Activated CD8-positive, alpha-beta memory T cell treated with anti-CD3 and anti-CD28 coated beads for 24 hours (primary cell): ENCODE data around the gene PEPD.
"Not testable (repeated sequence)": the region's sequence is repeated elsewhere in the genome, so short reads cannot be mapped to it uniquely, and the experiment has no call there.

ENCODE experiments used
- DNase-seq: peaks from one replicate; pipeline ENCODE4 v3.0.0-alpha.2; 2020

PEPD gene

DNA sequence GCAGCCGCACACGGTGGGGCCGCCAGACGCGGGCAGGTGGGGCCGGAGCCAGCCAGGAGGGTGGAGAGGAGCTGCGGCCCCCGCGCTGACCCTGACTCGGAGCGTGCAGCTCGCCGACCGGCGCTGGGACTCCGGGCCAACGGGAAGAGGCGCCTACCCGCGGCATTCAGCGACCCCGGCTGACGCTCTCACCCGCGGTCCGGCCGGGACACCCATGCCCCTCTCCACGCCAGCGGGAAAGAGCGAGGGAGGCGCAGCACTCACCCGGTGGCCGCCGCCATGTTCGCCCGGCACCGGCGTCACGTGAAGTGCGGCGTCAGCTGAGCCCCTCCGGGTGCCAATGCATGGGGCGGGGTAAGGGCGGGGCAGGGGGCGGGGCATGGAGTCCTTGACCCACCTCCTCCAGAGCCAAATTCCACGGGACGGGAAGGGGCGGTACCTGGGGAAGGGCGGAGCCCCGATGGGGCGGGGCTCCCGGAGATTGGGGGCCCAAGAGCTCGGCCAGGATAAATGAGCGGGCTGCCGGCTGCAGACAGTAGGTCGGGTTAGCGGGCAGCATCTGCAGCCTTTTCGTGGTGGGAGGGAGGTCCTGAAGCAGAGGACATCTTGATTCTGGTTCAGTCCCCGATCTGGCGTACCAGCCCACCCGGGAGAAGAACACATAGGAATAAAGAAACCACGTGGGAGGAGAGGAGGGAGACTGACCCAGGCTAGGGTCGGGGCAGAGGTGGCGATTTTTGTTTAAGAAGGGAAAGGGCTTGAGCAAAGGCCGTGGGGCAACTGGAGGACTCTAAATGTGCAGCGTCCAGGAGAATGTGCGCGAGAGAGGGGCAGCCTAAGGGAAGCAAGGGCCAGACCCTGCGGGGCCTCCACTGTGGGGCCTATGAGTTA is at the start of gene PEPD:
Gene PEPD (minus strand): TSS at position 312 of the 891 bp plus-strand sequence. CDS start 31 bp downstream, at position 281.
- DNase-seq = peak; percentile 94

DNA sequence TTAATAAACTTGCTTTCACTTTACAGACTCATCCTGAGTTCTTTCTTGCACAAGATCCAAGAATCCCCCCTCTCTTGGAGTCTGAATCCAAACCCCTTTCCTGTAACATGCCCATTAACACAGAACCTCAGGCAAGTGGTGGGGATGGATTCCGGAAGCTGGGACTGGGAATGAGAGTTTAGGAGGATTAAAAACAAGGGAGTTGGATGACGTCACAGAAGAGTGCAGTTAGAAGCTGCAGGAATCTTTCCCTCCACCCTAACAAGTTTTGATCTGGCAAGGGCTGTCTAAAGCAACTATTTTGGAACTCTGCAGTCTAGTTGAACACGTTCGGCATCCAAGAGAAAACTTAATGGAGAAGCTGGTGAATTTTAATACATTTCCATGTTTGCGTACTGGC is 48.2 kb upstream of the PEPD start:
- no peak for DNase-seq

DNA sequence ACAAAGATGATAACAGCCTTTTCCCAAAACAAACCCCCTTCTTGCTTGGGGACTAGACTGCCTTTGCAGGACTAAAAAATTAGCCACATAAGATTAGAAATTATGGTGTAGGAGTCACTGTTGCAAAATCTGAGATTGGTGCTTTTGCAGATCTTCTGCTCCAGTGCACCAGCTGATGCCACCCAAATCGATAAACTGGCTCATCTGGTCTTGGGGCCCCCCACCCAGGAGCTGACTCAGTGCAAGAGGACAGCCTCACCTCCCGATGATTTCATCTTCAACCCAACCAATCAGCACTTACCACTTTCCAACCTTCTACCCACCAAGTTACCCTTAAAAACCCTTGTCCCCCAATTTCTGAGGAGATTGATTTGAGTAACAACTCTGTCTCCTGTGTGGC is 47.1 kb upstream of the PEPD start:
- DNase-seq = no peak

DNA sequence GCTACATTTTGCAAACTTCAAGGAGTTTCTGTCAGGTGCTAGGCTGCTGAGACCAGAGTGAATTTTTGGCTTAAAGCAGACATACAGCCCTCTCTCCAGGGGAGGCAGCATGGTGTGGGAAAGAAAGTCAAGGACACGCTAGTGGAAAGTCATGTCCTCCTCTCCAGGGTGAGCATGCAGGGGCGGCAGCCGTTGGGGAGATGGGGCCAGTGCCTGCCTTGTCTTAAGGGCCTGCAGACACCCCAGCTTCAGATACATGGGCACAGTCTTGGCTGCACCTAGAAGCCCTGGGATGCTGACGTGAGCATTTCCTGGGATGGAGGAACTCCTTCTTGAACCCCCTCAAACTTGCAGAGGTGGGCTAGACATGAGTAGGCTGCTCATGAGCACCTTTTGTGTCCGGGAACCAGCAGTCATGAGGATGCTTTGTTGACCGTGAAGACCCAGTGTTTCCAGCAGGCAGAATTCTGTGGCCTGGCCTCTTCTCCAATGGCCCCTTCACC is 43.3 kb upstream of the PEPD start:
- DNase-seq = no peak

- DNase-seq = no peak
These were observed 41.0 kb upstream of the PEPD start for GRCh38 chr19:33562636-33563035.

- DNase-seq = not testable (repeated sequence)
These were observed 40.1 kb upstream of the PEPD start for GRCh38 chr19:33561666-33562065.

DNA sequence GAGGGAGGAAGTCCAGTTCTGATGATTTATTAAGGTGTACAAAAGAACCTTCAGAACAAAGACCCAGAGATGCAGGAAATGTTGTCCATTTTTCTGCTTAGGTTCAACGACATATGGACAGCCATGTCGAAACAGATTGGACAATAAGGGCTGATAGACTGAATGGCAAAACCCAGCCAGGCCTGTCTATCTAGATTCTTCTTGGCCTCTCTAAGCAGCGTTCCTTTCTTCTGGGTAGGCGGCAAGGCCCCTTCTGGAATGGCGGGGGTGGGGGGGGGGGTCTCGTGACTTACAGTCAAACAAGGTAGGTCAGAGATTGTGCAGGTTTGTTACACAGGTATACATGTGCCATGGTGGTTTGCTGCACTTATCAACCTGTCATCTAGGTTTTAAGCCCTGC is 39.7 kb upstream of the PEPD start:
- no peak for DNase-seq

- no peak for DNase-seq
These were observed 38.4 kb upstream of the PEPD start for GRCh38 chr19:33559996-33560395.

GRCh38 chr19:33558856-33559255 is 37.3 kb upstream of the PEPD start:
- DNase-seq = no peak

GRCh38 chr19:33558151-33558550 is 36.6 kb upstream of the PEPD start:
- DNase-seq = no peak

DNA sequence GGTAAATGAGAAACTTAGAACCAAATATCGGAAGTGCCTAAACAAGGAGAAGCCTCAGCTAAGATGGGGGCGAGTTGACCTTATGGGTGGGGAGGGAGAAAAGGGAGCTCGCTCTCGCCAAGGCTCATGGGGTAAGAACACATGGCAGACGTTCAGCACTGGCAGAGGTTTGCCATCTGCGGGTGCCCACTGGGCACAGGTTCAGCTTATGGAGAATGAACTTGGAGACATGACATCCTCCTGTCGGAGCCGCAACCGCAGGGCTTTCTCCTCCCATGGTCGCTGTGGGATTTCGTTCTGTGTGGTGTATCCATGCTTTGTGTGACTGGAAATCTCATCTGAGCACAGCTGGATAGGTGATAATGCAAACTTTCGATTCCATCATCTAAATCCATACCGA is 36.1 kb upstream of the PEPD start:
- DNase-seq = no peak

DNA sequence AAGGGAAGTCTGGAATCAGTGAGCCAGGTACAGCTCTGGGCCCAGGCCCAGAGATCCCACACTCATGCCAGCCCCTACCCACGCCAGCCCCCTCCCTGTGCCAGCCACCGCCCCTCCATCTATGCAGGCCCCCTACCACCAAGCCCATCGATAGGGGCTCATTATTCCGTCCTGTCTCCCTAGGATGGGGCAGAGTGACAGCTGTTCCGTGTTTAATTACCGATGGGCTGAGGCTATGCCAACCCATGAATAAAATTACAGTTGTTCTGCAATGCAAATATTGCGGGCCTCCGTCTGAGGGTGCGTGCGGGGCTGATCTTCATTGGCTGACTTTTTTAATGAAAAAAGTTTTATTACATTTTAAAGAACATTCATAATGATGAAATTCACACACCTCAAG is 35.6 kb upstream of the PEPD start:
- DNase-seq = no peak

DNA sequence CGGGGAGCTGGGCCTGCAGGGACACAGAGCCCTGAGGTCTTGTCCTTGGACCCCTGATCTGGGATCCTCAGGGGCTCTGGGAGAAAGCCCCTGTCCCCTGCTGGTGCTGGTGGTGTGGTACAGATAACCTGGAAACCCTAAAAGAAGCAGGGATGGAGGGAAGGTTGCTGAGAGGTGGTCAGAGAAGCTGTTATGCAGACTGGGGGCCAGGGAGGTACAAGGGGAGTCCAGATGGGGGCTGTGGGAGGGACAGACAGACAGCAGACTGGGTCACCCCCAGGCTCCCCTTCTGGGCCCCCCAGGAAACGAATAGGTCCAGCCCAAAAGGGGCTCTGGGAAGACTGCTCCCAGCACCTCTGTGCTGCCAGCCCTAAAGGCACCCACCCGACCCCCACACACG is 34.7 kb upstream of the PEPD start:
- no peak for DNase-seq

DNA sequence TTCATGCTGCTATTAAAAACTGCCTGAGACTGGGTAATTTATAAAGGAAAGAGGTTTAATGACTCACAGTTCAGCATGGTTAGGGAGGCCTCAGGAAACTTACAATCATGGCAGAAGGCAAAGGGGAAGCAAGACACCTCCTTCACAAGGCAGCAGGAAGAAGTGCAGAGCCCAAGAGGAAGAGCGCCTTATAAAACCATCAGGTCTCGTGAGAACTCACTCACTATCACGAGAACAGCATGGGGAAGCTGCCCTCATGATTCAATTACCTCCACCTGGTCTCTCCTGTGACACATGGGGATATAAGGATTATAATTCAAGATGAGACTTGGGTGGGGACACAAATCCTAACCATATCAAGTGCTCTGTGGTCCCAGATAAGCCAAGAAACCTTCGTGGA is 34.1 kb upstream of the PEPD start:
- not testable (repeated sequence) for DNase-seq

- DNase-seq = no peak
These were observed 33.2 kb upstream of the PEPD start for GRCh38 chr19:33554821-33555220.

DNA sequence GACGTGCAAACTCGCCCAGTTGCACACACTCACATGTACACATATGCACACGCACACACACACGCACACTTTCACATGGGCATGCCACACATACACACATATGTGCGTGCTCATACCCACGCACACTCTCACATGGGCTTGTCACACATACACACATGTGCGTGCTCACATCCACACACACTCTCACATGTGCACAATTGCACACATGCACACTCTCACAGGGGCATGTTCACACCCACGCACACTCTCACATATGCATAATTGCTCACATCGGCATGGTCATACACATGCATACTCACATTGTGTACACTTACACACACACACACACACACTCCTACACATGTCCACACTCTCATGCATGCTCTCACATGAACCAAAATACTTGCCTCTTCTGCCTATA is 32.8 kb upstream of the PEPD start:
- no peak for DNase-seq

DNA sequence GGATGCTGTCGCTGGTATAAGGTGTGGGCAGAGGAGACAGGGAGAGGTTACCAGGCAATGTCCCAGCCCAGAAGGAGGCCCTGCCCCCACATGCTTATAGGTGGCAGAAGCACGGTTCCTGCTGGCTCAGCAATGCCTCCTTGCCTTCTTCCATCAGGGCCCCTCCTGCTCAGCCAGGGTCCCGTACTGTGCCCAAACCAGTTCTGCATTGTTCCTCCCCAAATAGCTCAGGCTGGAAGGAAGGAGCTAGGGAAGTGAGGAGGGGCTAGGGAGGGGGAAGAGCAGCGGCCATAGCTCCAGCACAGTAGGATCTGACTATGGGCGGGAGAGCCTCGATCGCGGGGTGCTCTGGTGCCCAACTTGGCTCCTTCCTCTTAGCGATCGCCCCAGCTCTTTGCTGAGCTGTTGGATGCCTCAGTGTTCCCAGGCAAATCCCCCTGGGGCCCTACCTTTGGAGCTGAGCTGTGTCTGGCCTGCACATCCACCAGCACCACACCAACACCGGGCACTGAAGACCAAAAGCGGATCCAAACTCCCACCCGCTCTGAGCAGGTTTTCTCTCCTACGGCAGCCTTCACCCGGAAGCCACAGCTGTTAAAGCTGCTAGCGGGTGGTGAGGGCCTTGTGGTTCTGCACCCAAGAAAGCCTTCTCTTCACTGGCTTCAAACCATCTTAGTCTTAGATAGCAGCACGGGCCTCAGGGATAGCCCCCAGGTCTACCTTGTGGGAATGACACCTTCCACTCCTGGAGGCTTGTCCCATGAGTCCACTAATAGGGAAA is 32.1 kb upstream of the PEPD start:
- no peak for DNase-seq

DNA sequence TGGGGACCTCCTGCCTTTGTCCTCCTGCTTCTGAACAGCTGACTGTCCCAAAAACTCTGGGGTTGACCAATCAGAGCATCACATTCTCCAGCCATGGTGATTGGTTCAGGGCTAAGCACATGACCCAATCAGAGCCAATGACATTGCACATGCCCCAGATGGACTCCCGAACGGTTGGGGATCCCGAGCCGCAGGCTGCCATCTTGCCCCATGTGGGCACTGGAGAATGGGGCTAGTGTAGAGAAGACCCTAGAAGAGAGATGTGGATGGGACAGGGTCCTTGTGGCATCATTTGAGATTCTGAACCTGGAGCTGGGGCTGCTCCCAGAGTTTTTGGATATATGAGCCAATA is 31.3 kb upstream of the PEPD start:
- DNase-seq = no peak

- no peak for DNase-seq
These were observed 30.8 kb upstream of the PEPD start for GRCh38 chr19:33552191-33552927.

DNA sequence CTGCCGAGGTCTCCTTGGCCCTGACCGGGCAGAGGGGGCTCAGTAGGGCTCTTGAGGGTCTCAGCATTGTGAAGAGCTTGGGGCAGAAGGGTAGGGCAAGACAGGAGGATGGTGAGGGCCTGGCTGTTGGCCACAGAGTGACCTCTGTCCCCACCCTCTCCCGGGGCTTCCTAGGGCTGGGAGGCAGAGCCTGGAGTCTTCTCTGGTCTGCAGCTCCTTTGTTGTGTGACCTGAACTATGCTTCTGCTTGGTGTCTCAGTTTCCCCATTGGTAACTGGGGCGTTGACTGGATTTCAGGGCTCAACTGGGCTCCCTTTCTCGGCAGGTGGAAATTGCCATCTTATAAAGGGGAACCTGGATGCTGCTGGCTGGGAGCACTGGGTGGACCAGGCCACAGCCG is 30.1 kb upstream of the PEPD start:
- no peak for DNase-seq

- no peak for DNase-seq
These were observed 29.2 kb upstream of the PEPD start for GRCh38 chr19:33550768-33551167.

- no peak for DNase-seq
These were observed 26.1 kb upstream of the PEPD start for GRCh38 chr19:33547676-33548075.

GRCh38 chr19:33546656-33547055 is 25.1 kb upstream of the PEPD start:
- DNase-seq = no peak
